ENCODE data around the gene NSD1. TPM values are rescaled to one million over a fixed set of nuclear protein-coding genes. Genes with fewer than 3 reads are reported as not detected.

The NSD1 gene
- total and polyA plus RNA-seq, 2 of the 8 experiments (the other 6 are each of a cell fraction or from before 2014, with no cell fraction given), result 22.8 to 168 TPM

GRCh38 chr5:177269976-177270375 lies 136.4 kb downstream of the NSD1 start (continued):
- TF ChIP-seq RXRA (IDR thresholded peaks at IDR 0.05; ENCODE audit: insufficient read depth, low read depth, low read length) (no peak), CBX5 (IDR thresholded peaks at IDR 0.05; ENCODE audit: low read depth, low read length) (no peak), YY1 (IDR thresholded peaks at IDR 0.05; ENCODE audit: low read depth, low read length) (no peak), CHD7 (IDR thresholded peaks at IDR 0.05; ENCODE audit: insufficient replicate concordance, low read length) (no peak), MAFK (IDR thresholded peaks at IDR 0.05; ENCODE audit: low read depth, low read length) (no peak), POU5F1 (IDR thresholded peaks at IDR 0.05; ENCODE audit: low read depth, low read length) (no peak), GTF2F1 (IDR thresholded peaks at IDR 0.05; ENCODE audit: borderline replicate concordance, low read depth, low read length) (no peak)
